GM12873 (cell line): ENCODE measurements around the gene CACNG7.

Experiments
- TF ChIP-seq, protein P1 (sequence below): IDR thresholded peaks from 2 replicates; pipeline ENCODE4 v1.5.1; 2012; ENCODE audit warnings: low read depth, mild to moderate bottlenecking, moderate library complexity, low read length, control low read depth; ENCODE audit not compliant: insufficient read depth; ENCODE audit errors: missing control alignments

Gene CACNG7

DNA sequence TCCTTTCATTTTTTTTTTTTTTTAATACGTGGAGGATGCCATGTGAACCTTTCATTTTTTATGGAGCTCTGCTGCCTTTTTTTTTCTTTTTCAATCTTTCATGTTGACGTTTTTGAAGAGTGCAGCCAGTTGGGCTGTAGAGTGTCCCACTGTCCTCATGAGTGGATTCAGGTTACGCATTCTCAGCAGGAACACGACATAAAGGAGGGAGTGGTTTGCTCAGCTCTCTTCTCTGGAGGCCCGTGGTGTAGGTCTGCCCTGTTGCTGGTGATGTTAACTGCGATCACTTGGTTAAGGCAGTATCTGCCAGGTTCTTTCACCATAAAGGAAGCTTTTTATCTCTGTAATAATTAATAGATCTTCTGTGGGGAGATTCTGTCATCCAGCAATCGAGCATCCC, 27.0 kb downstream of the CACNG7 start:
- TF ChIP-seq, protein P1, sequence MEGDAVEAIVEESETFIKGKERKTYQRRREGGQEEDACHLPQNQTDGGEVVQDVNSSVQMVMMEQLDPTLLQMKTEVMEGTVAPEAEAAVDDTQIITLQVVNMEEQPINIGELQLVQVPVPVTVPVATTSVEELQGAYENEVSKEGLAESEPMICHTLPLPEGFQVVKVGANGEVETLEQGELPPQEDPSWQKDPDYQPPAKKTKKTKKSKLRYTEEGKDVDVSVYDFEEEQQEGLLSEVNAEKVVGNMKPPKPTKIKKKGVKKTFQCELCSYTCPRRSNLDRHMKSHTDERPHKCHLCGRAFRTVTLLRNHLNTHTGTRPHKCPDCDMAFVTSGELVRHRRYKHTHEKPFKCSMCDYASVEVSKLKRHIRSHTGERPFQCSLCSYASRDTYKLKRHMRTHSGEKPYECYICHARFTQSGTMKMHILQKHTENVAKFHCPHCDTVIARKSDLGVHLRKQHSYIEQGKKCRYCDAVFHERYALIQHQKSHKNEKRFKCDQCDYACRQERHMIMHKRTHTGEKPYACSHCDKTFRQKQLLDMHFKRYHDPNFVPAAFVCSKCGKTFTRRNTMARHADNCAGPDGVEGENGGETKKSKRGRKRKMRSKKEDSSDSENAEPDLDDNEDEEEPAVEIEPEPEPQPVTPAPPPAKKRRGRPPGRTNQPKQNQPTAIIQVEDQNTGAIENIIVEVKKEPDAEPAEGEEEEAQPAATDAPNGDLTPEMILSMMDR: no peak

DNA sequence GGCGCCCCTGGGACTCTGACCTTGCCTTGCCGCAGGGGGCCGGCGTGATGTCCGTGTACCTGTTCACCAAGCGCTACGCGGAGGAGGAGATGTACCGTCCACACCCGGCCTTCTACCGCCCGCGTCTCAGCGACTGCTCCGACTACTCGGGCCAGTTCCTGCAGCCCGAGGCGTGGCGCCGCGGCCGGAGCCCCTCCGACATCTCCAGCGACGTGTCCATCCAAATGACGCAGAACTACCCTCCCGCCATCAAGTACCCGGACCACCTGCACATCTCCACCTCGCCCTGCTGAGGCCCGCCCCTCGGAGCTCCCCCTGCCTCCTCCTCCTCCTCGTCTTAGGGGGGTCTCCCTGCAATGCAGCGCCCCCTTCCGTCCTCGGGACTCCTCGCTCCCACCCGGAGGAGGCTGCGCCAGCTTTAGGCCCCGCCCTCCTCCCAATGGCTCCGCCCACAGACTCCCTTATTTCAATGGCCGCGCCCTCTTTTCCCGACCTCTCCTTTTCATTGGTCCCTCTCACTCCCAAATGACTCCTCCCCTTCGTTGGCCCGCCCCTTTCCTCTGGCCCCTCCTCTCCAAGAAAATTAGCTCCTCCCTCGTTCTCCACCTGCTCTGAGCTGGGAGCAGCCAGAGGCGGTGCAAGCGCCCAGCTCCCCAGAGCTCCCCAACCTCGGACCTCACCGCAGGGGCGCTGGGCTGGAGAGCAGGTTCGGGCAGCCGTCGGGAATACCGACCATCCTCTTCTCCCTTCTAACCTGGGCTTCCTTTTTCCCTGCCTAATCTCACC, 33.1 kb downstream of the CACNG7 start:
- TF ChIP-seq, protein P1: no peak

DNA sequence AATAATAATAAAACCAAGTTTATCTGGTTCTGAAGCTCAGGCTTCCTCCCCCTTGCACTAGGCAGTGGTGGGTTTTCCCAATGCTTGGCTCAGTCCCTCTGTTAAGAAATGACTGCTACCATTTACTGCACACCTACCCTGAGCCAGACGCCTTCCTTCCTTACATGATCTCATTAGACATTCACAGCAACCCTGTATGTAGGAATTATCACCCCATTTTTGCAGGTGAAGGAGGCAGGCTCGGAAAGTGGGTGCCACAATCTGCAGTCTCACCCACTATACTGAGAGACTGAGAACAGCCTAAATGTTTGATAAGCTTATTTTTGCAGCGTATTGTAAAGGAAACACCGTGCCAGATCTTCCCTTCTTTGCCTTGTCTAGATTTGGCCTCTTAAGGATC, 35.3 kb downstream of the CACNG7 start:
- TF ChIP-seq, protein P1: no peak

DNA sequence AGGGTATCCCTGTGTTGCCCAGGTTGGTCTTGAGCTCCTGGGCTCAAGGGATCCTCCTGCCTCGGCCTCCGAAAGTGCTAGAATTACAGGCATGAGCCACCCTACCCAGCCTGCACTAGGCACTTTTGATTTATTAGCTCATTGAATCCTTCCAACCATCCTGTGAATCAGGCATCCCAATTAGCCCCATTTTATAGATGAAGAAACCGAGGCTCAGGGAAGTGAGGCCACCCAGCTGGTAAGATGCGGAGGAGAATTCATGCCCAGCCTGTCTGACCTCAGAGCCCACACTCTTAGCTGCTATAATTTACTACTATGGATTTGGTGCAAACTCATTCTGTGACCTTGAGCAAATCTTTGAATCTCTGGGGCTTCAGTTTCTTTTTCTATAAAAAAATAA, 35.9 kb downstream of the CACNG7 start:
- TF ChIP-seq, protein P1: no peak

DNA sequence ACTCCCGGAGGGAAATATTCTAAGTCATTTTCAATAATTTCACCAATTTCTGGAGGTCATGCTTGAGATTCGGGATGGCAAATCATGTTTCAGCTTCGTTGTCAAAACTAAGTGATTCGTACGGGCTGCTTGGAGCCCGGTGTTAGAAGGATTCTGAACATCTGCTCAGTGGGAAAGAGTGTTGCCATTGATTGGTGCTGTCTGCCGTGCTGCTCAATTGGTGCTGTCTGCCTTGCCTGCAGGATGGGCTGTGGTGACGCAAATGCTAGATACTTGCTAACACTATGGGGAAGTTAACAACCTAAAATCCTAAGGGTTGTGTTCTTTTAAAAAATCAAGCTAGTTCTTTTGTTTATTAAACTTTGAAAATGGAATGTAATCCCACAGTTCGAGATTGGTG, 36.4 kb downstream of the CACNG7 start:
- TF ChIP-seq, protein P1: no peak

DNA sequence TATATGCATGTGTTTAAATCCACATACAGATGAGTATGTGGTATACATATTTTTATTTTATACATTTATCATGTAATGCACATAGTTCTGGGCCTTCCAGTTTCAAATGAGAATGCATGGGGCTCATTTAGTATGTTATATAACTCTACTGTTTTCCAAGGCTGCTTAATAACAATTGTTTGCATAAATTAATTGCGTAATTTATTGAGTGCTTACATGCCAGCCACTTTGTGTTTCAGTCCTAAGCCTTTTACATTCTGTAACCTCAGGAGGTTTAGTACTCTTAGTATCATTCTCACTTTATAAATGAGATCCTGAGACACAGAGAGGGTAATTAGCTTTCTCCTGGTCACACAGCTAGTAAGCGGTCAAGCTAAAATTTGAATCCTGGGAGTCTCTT, 36.9 kb downstream of the CACNG7 start:
- TF ChIP-seq, protein P1: no peak

DNA sequence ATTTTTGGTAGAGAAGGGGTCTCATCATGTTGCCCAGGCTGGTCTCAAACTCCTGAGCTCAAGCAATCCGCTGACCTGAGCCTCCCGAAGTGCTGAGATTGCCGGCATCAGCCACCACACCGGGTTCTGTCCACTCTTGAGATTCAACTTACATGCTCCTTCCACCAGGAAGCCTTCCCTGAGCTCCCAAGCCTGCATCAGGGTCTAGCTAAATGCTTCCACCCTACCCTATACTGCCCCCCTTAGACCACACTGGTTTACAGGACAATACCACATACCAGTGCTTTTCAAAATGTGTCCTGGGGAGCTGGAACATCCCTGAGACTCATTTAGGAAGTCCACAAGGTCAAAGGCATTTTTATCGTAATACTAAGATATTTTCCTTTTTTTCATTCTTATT, 38.5 kb downstream of the CACNG7 start:
- TF ChIP-seq, protein P1: peak; percentile 14
